Endothelial cell of umbilical vein (primary cell): ENCODE results near the gene DHX29. TPM values are rescaled to one million over a fixed set of nuclear protein-coding genes. Genes with fewer than 3 reads are reported as not detected.
"Not testable (repeated sequence)": the region's sequence is repeated elsewhere in the genome, so short reads cannot be mapped to it uniquely, and the experiment has no call there.

ENCODE experiments used
- BruUV-seq: library from RNA; stranded (reverse); fragments of 400-500 nt; replicated peaks from 2 replicates; lab custom pipeline; 2021; lab: Mats Ljungman, UMichigan
- CTCF ChIA-PET: fragments of 300-600, 350-600 bp; sonication (Branson Sonifier 250); formaldehyde crosslinking; loops from one replicate; lab custom pipeline; 2021; ENCODE audit warnings: antibody characterized with exemption, inconsistent platforms; lab: Charles Lee
- POLR2A ChIA-PET: fragments of 300-600, 350-600 bp; sonication (Branson Sonifier 250); formaldehyde crosslinking; loops from one replicate; lab custom pipeline; 2021; ENCODE audit warnings: antibody characterized with exemption, inconsistent platforms; lab: Charles Lee
- DNase-seq: peaks from one replicate; pipeline ENCODE4 v3.0.0-alpha.2; 2011; ENCODE audit warnings: low read depth, low spot score
- FAIRE-seq: peaks from 2 replicates; lab custom pipeline; 2011; peaks lifted over from hg19 to GRCh38; lab: Jason Lieb, UNC
- H2AFZ ChIP-seq: 2 replicates; pipeline ENCODE4 v1.6.0; 2012; ENCODE audit warnings: low read depth, low read length, control low read depth, inconsistent platforms
- H3K27ac ChIP-seq: 2 replicates; pipeline ENCODE4 v1.5.1; 2011; ENCODE audit warnings: low read depth, mild to moderate bottlenecking, control low read depth, low read length, moderate library complexity; ENCODE audit not compliant: insufficient read depth
- H3K27me3 ChIP-seq, 2 experiments: 2 replicates each; pipeline versions ENCODE4 v1.6.0 to v1.6.1; 2011; ENCODE audit warnings: low read length in 2 of 2, mixed read lengths in 1 of 2; ENCODE audit not compliant: control insufficient read depth in 2 of 2, insufficient read depth in 2 of 2
- H3K36me3 ChIP-seq, 2 experiments: 2 replicates in 1 of 2; 3 replicates in 1 of 2; pipeline ENCODE4 v1.5.1; 2011; ENCODE audit warnings: low read length in 2 of 2, mild to moderate bottlenecking in 1 of 2, moderate library complexity in 1 of 2; ENCODE audit not compliant: control insufficient read depth in 2 of 2, insufficient read depth in 2 of 2; ENCODE audit errors: extremely low read depth in 1 of 2
- H3K4me1 ChIP-seq: 3 replicates; pipeline ENCODE4 v1.5.1; 2011; ENCODE audit warnings: mild to moderate bottlenecking, low read length; ENCODE audit not compliant: control insufficient read depth, insufficient read depth; ENCODE audit errors: extremely low read depth
- H3K4me2 ChIP-seq: 2 replicates; pipeline ENCODE4 v1.6.1; 2011; ENCODE audit warnings: low read length, control low read depth, mixed read lengths; ENCODE audit not compliant: insufficient read depth
- H3K4me3 ChIP-seq, 3 experiments: fragments of 200-600 bp in 1 of 3; sonication (generic), shearing (Covaris generic) in 1 of 3; replicated peaks in 1 of 3; 2 replicates each; pipeline ENCODE4 v1.5.1; 2011 to 2016; ENCODE audit warnings: control low read depth in 3 of 3, low read length in 3 of 3, mild to moderate bottlenecking in 2 of 3, inconsistent platforms in 1 of 3, low read depth in 1 of 3, moderate library complexity in 1 of 3; ENCODE audit not compliant: insufficient read depth in 1 of 3
- H3K79me2 ChIP-seq: 2 replicates; pipeline ENCODE4 v1.6.0; 2012; ENCODE audit warnings: low read length, inconsistent platforms; ENCODE audit not compliant: control insufficient read depth, insufficient read depth
- H3K9ac ChIP-seq: replicated peaks from 2 replicates; pipeline ENCODE3; 2011; ENCODE audit warnings: low read length, control low read depth; ENCODE audit not compliant: insufficient read depth; ENCODE audit errors: extremely low read depth
- H3K9me1 ChIP-seq: replicated peaks from 3 replicates; pipeline ENCODE4 v1.6.0; 2011; ENCODE audit warnings: mild to moderate bottlenecking, low read length; ENCODE audit not compliant: control insufficient read depth, insufficient read depth; ENCODE audit errors: extremely low read depth
- H3K9me3 ChIP-seq: replicated peaks from 2 replicates; pipeline ENCODE4 v1.5.1; 2012; ENCODE audit warnings: low read length, inconsistent platforms; ENCODE audit not compliant: control insufficient read depth, insufficient read depth
- H4K20me1 ChIP-seq: replicated peaks from 2 replicates; pipeline ENCODE3; 2011; ENCODE audit warnings: mild to moderate bottlenecking, low read length; ENCODE audit not compliant: control insufficient read depth, insufficient read depth; ENCODE audit errors: extremely low read depth
- CTCF ChIP-seq, 2 donors: IDR thresholded peaks; 1 replicate in 1 of 2; 2 replicates in 1 of 2; pipeline ENCODE4 v1.5.1; 2011; ENCODE audit warnings: low read length in 2 of 2, mild to moderate bottlenecking in 2 of 2, moderate library complexity in 2 of 2, control low read depth in 1 of 2, inconsistent platforms in 1 of 2, low read depth in 1 of 2; ENCODE audit not compliant: insufficient read depth in 1 of 2; ENCODE audit errors: extremely low read depth in 1 of 2
- EZH2 ChIP-seq: IDR thresholded peaks from 2 replicates; pipeline ENCODE4 v1.6.1; 2012; ENCODE audit warnings: borderline replicate concordance, low read depth, mild to moderate bottlenecking, moderate library complexity, low read length, inconsistent platforms; ENCODE audit not compliant: severe bottlenecking
- FOS ChIP-seq: IDR thresholded peaks from 2 replicates; pipeline ENCODE4 v1.6.1; 2011; ENCODE audit warnings: mild to moderate bottlenecking, low read length, moderate library complexity, borderline replicate concordance; ENCODE audit not compliant: insufficient read depth
- GATA2 ChIP-seq: IDR thresholded peaks from 2 replicates; pipeline ENCODE4 v1.7.0; 2011; ENCODE audit warnings: low read depth, mild to moderate bottlenecking, moderate library complexity, mixed read lengths, low read length; ENCODE audit not compliant: insufficient read length, insufficient read depth
- JUN ChIP-seq: IDR thresholded peaks from 2 replicates; pipeline ENCODE4 v1.6.1; 2011; ENCODE audit warnings: borderline replicate concordance, low read depth; ENCODE audit not compliant: insufficient read length, insufficient read depth
- MYC ChIP-seq: IDR thresholded peaks from one replicate; pipeline ENCODE4 v1.6.1; 2011; ENCODE audit warnings: mild to moderate bottlenecking, low read depth, low read length
- POLR2A ChIP-seq: IDR thresholded peaks from 2 replicates; pipeline ENCODE4 v1.6.1; 2012; ENCODE audit warnings: low read depth, mild to moderate bottlenecking, control low read depth, low read length
- POLR2AphosphoS5 ChIP-seq: IDR thresholded peaks from 2 replicates; pipeline ENCODE4 v1.6.1; 2012; ENCODE audit warnings: low read depth, mild to moderate bottlenecking, control low read depth, low read length, moderate library complexity; ENCODE audit not compliant: insufficient read depth
- dilution Hi-C: fragments of 300-500 bp; cut with MboI; formaldehyde crosslinking; loops from one replicate; pipeline ENCODE4 v1.15.0; 2019; ENCODE audit warnings: low sequenced_read_pairs; ENCODE audit not compliant: extremely low pct_ligation_motif_present
- intact Hi-C: fragments of 100-400 bp; cut with micrococcal nuclease; formaldehyde crosslinking; loops from one replicate; pipeline ENCODE4 v1.10.0; 2022
- polyA plus RNA-seq, 4 experiments: library from polyadenylated mRNA; depleted of rRNA in 3 of 4; stranded (reverse) in 3 of 4; unstranded in 1 of 4; fragments of >200 nt; gene quantifications; 2 replicates each; pipeline versions ENCODE4 v1.2.1 to v1.2.3, GENCODE V29; 2011 to 2012; ENCODE audit warnings: missing spikeins in 1 of 4
- total RNA-seq: library from RNA; stranded (reverse); gene quantifications from 2 replicates; pipeline ENCODE4 v1.2.3, GENCODE V29; 2021
- TF ChIP-seq, protein P1 (sequence below): IDR thresholded peaks from 2 replicates; pipeline ENCODE4 v1.6.1; 2011; ENCODE audit not compliant: insufficient read depth, insufficient read length

DHX29 gene
- total and polyA plus RNA-seq, 2 donors (not counting 3 experiments of a cell fraction or from before 2014, with no cell fraction given) = 4.7 to 32.8 TPM

DNA sequence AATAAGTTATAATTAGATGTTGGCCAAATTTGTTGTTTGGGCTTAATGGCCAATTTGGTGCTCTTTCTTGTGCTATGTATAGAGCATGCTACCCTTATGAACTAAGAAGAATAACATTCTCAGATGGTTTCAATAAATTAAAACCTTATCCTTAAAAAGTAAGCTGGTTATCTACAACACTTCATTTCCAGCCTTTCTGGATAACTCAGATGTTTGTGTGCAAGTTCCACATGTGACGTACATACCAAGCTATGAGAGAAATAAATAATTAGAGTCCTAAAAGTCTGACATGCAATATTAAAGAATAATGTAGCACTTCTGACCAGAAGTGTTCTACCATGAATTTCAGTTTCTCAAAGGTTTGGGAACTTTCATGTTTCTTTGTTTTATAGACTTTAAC, 12.0 kb upstream of the DHX29 start:
- no peaks in the 10 kb centered on the region for H3K9me1 ChIP-seq
- ChIA-PET CTCF (interaction anchor here (1.2 to 1.4 kb wide), 2 partner anchors 10 to 12 kb away, joined by 4 to 5 read pairs; partner anchors contain the start of genes DHX29 and MTREX), POLR2A (no interaction called here)
- no peaks in the 10 kb centered on the region for H4K20me1 ChIP-seq
- DNase-seq = no peak
- no peak overlapping the region for H3K9ac ChIP-seq
- TF ChIP-seq JUN (no peak), EZH2 (no peak), POLR2A (no peak), FOS (no peak), GATA2 (no peak), MYC (no peak), POLR2AphosphoS5 (no peak), CTCF (IDR thresholded peaks at IDR 0.05; ENCODE audit: extremely low read depth in 1 of 2, insufficient read depth in 1 of 2, low read depth in 1 of 2, low read length in 2 of 2) (no peak)
- TF ChIP-seq, protein P1, sequence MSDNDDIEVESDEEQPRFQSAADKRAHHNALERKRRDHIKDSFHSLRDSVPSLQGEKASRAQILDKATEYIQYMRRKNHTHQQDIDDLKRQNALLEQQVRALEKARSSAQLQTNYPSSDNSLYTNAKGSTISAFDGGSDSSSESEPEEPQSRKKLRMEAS = no peak
- no peak overlapping the region for H3K4me3 ChIP-seq
- H3K27me3 ChIP-seq = no peaks in the 10 kb centered on the region
- peaks cover 0 to 2% of the 10 kb centered on the region in 2 experiments for H3K36me3 ChIP-seq
- H3K27ac ChIP-seq = no peak overlapping the region
- H3K9me3 ChIP-seq = no peaks in the 10 kb centered on the region
- intact Hi-C loops (no loop called here), dilution Hi-C loops (no loop called here)
- no peak overlapping the region for H3K4me2 ChIP-seq
- H2AFZ ChIP-seq = no peak overlapping the region
- H3K79me2 ChIP-seq = peaks cover 78% of the 10 kb centered on the region
- H3K4me1 ChIP-seq = no peaks in the 10 kb centered on the region
- BruUV-seq = no TSS peak
- FAIRE-seq = no peak

DNA sequence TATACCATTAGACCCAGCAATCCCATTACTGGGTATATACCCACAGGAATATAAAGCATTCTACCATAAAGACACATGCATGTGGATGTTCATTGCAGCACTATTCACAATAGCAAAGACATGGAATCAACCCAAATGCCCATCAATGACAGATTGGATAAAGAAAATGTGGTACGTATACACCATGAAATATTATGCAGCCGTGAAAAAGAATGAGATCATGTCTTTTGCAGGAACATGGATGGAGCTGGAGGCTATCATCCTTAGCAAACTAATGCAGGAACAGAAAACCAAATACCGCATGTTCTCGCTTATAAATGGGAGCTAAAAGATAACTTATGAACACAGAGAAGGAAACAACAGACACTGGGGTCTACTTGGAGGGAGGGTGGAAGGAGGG, 10.7 kb upstream of the DHX29 start:
- H3K4me1 ChIP-seq, H3K27ac ChIP-seq, H3K9me1 ChIP-seq, H3K4me3 ChIP-seq, H2AFZ ChIP-seq, H3K36me3 ChIP-seq, H4K20me1 ChIP-seq, H3K9ac ChIP-seq, DNase-seq, H3K27me3 ChIP-seq, BruUV-seq, H3K4me2 ChIP-seq, POLR2A ChIA-PET, FAIRE-seq, dilution Hi-C loops, H3K9me3 ChIP-seq, CTCF ChIA-PET, intact Hi-C loops: not testable (repeated sequence)
- H3K79me2 ChIP-seq = peaks cover 91% of the 10 kb centered on the region
